GM12892 (cell line): ENCODE measurements around the gene ZNF554.
A peak's percentile ranks its signal among the peaks of the same experiment; 100 is the strongest.

Experiments used
- DNase-seq: peaks from one replicate; pipeline ENCODE4 v3.0.0; 2011; ENCODE audit not compliant: insufficient read length
- FAIRE-seq: peaks from 2 replicates; lab custom pipeline; 2011; peaks lifted over from hg19 to GRCh38; lab: Jason Lieb, UNC
- POLR2A ChIP-seq: IDR thresholded peaks from 2 replicates; pipeline ENCODE4 v1.6.1; 2011; ENCODE audit warnings: low read depth, low read length, control low read depth
- POLR2AphosphoS5 ChIP-seq: IDR thresholded peaks from 2 replicates; pipeline ENCODE4 v1.6.1; 2011; ENCODE audit warnings: low read depth, low read length, control low read depth
- TAF1 ChIP-seq: IDR thresholded peaks from 2 replicates; pipeline ENCODE4 v1.6.1; 2011; ENCODE audit warnings: low read depth, mild to moderate bottlenecking, control low read depth, low read length, borderline replicate concordance

Gene ZNF554

GRCh38 chr19:2824129-2824528 lies 4.5 kb downstream of the ZNF554 start:
- FAIRE-seq (no peak), DNase-seq (no peak)
- no peak for TF ChIP-seq TAF1
- TF ChIP-seq POLR2AphosphoS5, result no peak
- TF ChIP-seq POLR2A, result no peak

- no peak for FAIRE-seq
- TF ChIP-seq POLR2A, result no peak
- no peak for TF ChIP-seq POLR2AphosphoS5
- TF ChIP-seq TAF1, result no peak
Measured at GRCh38 chr19:2827022-2827421, 7.4 kb downstream of the ZNF554 start.

GRCh38 chr19:2827840-2828489 lies 8.3 kb downstream of the ZNF554 start:
- peak; percentile 24 for FAIRE-seq
- TF ChIP-seq POLR2A, result no peak
- TF ChIP-seq TAF1, result no peak
- TF ChIP-seq POLR2AphosphoS5, result no peak
- no peak for DNase-seq

More at GRCh38 chr19:2827022-2827421, 7.4 kb downstream of the ZNF554 start:
- DNase-seq, result no peak

GRCh38 chr19:2834294-2834871 lies 14.7 kb downstream of the ZNF554 start:
- DNase-seq, result no peak
- TF ChIP-seq TAF1 (no peak), POLR2AphosphoS5 (no peak), POLR2A (no peak)
- FAIRE-seq, result no peak

- no peak for FAIRE-seq
- TF ChIP-seq POLR2A, result no peak
- TF ChIP-seq POLR2AphosphoS5, result no peak
- no peak for TF ChIP-seq TAF1
- no peak for DNase-seq
Measured at GRCh38 chr19:2837430-2837829, 17.8 kb downstream of the ZNF554 start.

- TF ChIP-seq POLR2A (no peak; the same call in 1 of the 2 replicates), TAF1 (no peak), POLR2AphosphoS5 (no peak)
- FAIRE-seq (peak; percentile 98), DNase-seq (peak; percentile 95)
Measured at GRCh38 chr19:2840794-2841791, 21.4 kb downstream of the ZNF554 start, which contains the start of gene ZNF555. ZNF555 (plus strand) TSS chr19:2841475; CDS start chr19:2841573, 98 bp downstream.

- TF ChIP-seq POLR2AphosphoS5, result no peak
- no peak for TF ChIP-seq TAF1
- TF ChIP-seq POLR2A, result no peak
- FAIRE-seq, result no peak
- peak; percentile 31 for DNase-seq
Measured at GRCh38 chr19:2841855-2842574, 22.3 kb downstream of the ZNF554 start.

- DNase-seq, result no peak
- TF ChIP-seq TAF1, result no peak
- TF ChIP-seq POLR2A, result no peak
- TF ChIP-seq POLR2AphosphoS5, result no peak
- no peak for FAIRE-seq
Measured at GRCh38 chr19:2845107-2845506, 25.4 kb downstream of the ZNF554 start.

- DNase-seq (no peak), FAIRE-seq (no peak)
- TF ChIP-seq POLR2A (no peak), TAF1 (no peak), POLR2AphosphoS5 (no peak)
Measured at GRCh38 chr19:2846180-2846894, 26.7 kb downstream of the ZNF554 start.

GRCh38 chr19:2847507-2847906 lies 27.8 kb downstream of the ZNF554 start:
- no peak for TF ChIP-seq TAF1
- TF ChIP-seq POLR2AphosphoS5, result no peak
- TF ChIP-seq POLR2A, result no peak
- FAIRE-seq, result no peak
- DNase-seq, result no peak
